SH-SY5Y (cell line): ENCODE measurements around the gene DHX35.

Source experiments
- GATA2 ChIP-seq: IDR thresholded peaks from 2 replicates; pipeline ENCODE4 v1.6.1; 2011; ENCODE audit warnings: mild to moderate bottlenecking, low read depth, low read length
- GATA3 ChIP-seq: IDR thresholded peaks from 2 replicates; pipeline ENCODE4 v1.6.1; 2011; ENCODE audit warnings: low read depth, mild to moderate bottlenecking, low read length, moderate library complexity

GRCh38 chr20:39081255-39081654, 119.1 kb downstream of the DHX35 start:
- no peak for TF ChIP-seq GATA2
- TF ChIP-seq GATA3 = no peak
